K562 (cell line): ENCODE results near the gene ELF5. TPM values are rescaled to one million over a fixed set of nuclear protein-coding genes. Genes with fewer than 3 reads are reported as not detected.

Source experiments
- C11orf30 ChIP-seq: fragments of 450-650 bp; IDR thresholded peaks from 2 replicates; pipeline ENCODE4 v1.6.1; 2016; ENCODE audit warnings: low read depth, mild to moderate bottlenecking
- ERF ChIP-seq: fragments of 450-650 bp; formaldehyde crosslinking; IDR thresholded peaks from 2 replicates; pipeline ENCODE4 v1.4.0; 2020; ENCODE audit warnings: mild to moderate bottlenecking, mixed read lengths
- HDAC2 ChIP-seq: fragments of 450-650 bp; IDR thresholded peaks from 2 replicates; pipeline ENCODE4 v1.6.1; 2016; ENCODE audit warnings: mild to moderate bottlenecking
- NBN ChIP-seq: fragments of 450-650 bp; IDR thresholded peaks from 2 replicates; pipeline ENCODE4 v1.6.1; 2016; ENCODE audit warnings: low read depth, mild to moderate bottlenecking
- NFRKB ChIP-seq: fragments of 450-650 bp; IDR thresholded peaks from 2 replicates; pipeline ENCODE4 v1.6.1; 2016; ENCODE audit warnings: low read depth
- NR4A1 ChIP-seq, 2 experiments: fragments of 250-450 bp in 1 of 2; fragments of 450-650 bp in 1 of 2; sonication (Bioruptor Pico) in 1 of 2; IDR thresholded peaks; 2 replicates each; pipeline versions ENCODE4 v1.4.0 to v1.6.1; 2016 to 2020; ENCODE audit warnings: mild to moderate bottlenecking in 2 of 2, missing compliant biosample characterization in 1 of 2, missing genetic modification characterization in 1 of 2, moderate library complexity in 1 of 2
- RBM25 ChIP-seq: fragments of 200-400 bp; formaldehyde crosslinking; IDR thresholded peaks from 2 replicates; pipeline ENCODE4 v1.6.1; 2018; ENCODE audit warnings: low read length, low read depth, moderate library complexity; ENCODE audit not compliant: severe bottlenecking
- RCOR1 ChIP-seq, 2 experiments: IDR thresholded peaks; 2 replicates each; pipeline ENCODE4 v1.6.1; 2012; ENCODE audit warnings: low read depth in 2 of 2, low read length in 2 of 2, borderline replicate concordance in 1 of 2, improper control_type of control experiment in 1 of 2
- SRF ChIP-seq, 2 experiments: fragments of 250-450, 450-650 bp in 1 of 2; sonication (Bioruptor Pico) in 1 of 2; sonication (generic) in 1 of 2; formaldehyde crosslinking; IDR thresholded peaks; 2 replicates each; pipeline versions ENCODE4 v1.5.0 to v1.5.1; 2020 to 2022; ENCODE audit warnings: mild to moderate bottlenecking in 1 of 2, missing genetic modification reagents in 1 of 2
- TBL1XR1 ChIP-seq, 2 experiments: IDR thresholded peaks; 2 replicates each; pipeline ENCODE4 v1.6.1; 2012; ENCODE audit warnings: improper control_type of control experiment in 2 of 2, low read length in 2 of 2, mild to moderate bottlenecking in 1 of 2
- TOE1 ChIP-seq, 2 experiments: fragments of 450-650 bp in 1 of 2; sonication (generic) in 1 of 2; formaldehyde crosslinking in 1 of 2; IDR thresholded peaks; 2 replicates each; pipeline versions ENCODE4 v1.7.1 to v1.8.0; 2016 to 2022; ENCODE audit warnings: borderline replicate concordance in 2 of 2, mild to moderate bottlenecking in 2 of 2, antibody characterized with exemption in 1 of 2, inconsistent platforms in 1 of 2, low read depth in 1 of 2, missing genetic modification reagents in 1 of 2, moderate library complexity in 1 of 2
- ZFX ChIP-seq: sonication (generic); formaldehyde crosslinking; IDR thresholded peaks from 2 replicates; pipeline ENCODE4 v1.8.0; 2022; ENCODE audit warnings: mild to moderate bottlenecking, missing genetic modification reagents, moderate library complexity
- ZNF785 ChIP-seq: fragments of 250-450 bp; sonication (Bioruptor Pico); IDR thresholded peaks from 2 replicates; pipeline ENCODE4 v1.4.0; 2020; ENCODE audit warnings: mild to moderate bottlenecking
- polyA plus RNA-seq, 8 experiments: library from polyadenylated mRNA; depleted of rRNA in 4 of 8; stranded (reverse) in 5 of 8; unstranded in 3 of 8; fragments of >200 nt; fragmentation: Nextera tagmentation in 2 of 8; fragmentation: Illumina TruSeq in 1 of 8; extraction: Ambion mirVana in 2 of 8; extraction: Trizol in 1 of 8; gene quantifications; 2 replicates each; pipeline versions ENCODE4 v1.2.1 to v1.2.3, GENCODE V29; 2011 to 2014; ENCODE audit warnings: inconsistent platforms in 1 of 8, missing spikeins in 1 of 8
- total RNA-seq, 7 experiments: library from RNA; depleted of rRNA in 6 of 7; stranded (reverse); fragments of >200 nt in 6 of 7; fragmentation: Illumina TruSeq in 2 of 7; extraction: Trizol in 2 of 7; gene quantifications; 2 replicates each; pipeline versions ENCODE4 v1.2.1 to v1.2.3, GENCODE V29; 2011 to 2021; ENCODE audit warnings: low replicate concordance in 1 of 7
- TF ChIP-seq, protein P1 (sequence below): fragments of 250-450 bp; sonication (Bioruptor Pico); IDR thresholded peaks from 2 replicates; pipeline ENCODE4 v1.8.0; 2022; ENCODE audit warnings: inconsistent platforms, mild to moderate bottlenecking, moderate library complexity, borderline replicate concordance
- TF ChIP-seq, protein P2 (sequence below), 2 experiments: fragments of 150-350 bp in 1 of 2; IDR thresholded peaks; 2 replicates each; pipeline ENCODE4 v1.6.1; 2012 to 2016; ENCODE audit warnings: low read depth in 2 of 2, low read length in 2 of 2, mild to moderate bottlenecking in 1 of 2, moderate library complexity in 1 of 2
- TF ChIP-seq, protein P3 (sequence below): fragments of 450-650 bp; IDR thresholded peaks from 2 replicates; pipeline ENCODE4 v1.6.1; 2016; ENCODE audit warnings: missing biosample characterization, missing genetic modification characterization
- TF ChIP-seq, protein P4 (sequence below): fragments of 450-650 bp; conservative IDR thresholded peaks from 2 replicates; pipeline ENCODE4 v1.6.1; 2016; ENCODE audit warnings: missing genetic modification characterization, low read depth, mild to moderate bottlenecking, missing compliant biosample characterization, moderate library complexity

ELF5 gene
- total and polyA plus RNA-seq, 9 of the 15 experiments (the other 6 are each of a cell fraction or from before 2014, with no cell fraction given), result not detected

DNA sequence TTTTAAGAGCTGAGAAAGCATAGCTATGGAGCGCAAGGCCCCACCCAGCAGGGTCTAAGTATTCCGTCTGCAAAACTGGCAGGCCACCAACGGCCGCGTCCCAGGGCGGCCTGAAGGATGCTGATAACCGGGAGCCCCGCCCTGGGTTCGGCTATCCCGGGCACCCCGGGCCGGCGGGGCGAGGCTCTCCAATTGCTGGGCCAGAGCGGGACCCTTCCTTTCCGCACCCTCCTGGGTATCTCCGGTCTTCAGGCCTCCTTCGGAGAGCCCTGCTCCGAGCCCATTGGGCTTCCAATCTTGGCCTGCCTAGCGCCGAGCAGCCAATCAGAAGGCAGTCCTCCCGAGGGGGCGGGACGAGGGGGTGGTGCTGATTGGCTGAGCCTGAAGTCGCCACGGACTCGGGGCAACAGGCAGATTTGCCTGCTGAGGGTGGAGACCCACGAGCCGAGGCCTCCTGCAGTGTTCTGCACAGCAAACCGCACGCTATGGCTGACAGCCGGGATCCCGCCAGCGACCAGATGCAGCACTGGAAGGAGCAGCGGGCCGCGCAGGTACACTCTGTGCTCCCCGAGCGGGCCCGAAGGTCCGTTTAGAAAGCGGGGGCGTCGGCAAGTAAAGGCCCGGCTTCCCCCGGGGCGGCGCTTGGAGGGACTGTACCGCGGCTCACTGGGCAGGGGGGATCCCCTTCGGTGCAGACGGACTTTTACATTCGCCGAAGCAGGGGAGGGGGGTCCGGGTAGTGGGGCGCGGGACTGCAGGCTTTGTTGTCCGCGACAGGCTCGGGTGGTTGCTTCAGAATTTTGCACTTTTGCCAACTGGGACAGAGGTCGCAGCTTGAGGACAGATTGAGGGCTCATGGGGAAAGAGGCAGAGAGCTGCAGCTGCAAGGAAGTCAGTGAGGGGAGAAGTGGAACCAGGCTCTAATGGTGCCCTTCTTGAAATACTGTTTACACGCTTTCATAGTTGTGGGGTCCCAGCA lies 74.8 kb downstream of the ELF5 start, which contains the start of gene CAT (continued):
- TF ChIP-seq NR4A1 (CRISPR knock-in tag; IDR thresholded peaks at IDR 0.05) (no peak), NR4A1 (tag; IDR thresholded peaks at IDR 0.05) (no peak), SRF (CRISPR knock-in tag; IDR thresholded peaks at IDR 0.05) (peak in 1 of 2 experiments; percentile 76; a peak in 3 of 4 replicates), TOE1 (IDR thresholded peaks at IDR 0.05; ENCODE audit: borderline replicate concordance) (peak; percentile 30; the same call in 1 of the 2 replicates), TOE1 (CRISPR knock-in tag; IDR thresholded peaks at IDR 0.05; ENCODE audit: borderline replicate concordance, low read depth) (no peak), ZFX (CRISPR knock-in tag) (peak; percentile 95), HDAC2 (0 out of 2 replicates have a peak, but pooled peaks have one; percentile 50), NBN (no peak; the same call in 1 of the 2 replicates), RCOR1 (IDR thresholded peaks at IDR 0.05; ENCODE audit: borderline replicate concordance in 1 of 2, low read depth in 2 of 2, low read length in 2 of 2) (peak; percentile 18 to 92; a peak in 3 of 4 replicates), ERF (no peak), C11orf30 (no peak), NFRKB (0 out of 2 replicates have a peak, but pooled peaks have one; percentile 29), RBM25 (peak; percentile 88), TBL1XR1 (IDR thresholded peaks at IDR 0.05; ENCODE audit: low read length in 2 of 2) (peak in 1 of 2 experiments; percentile 74; a peak in 2 of 4 replicates), ZNF785 (no peak)
- TF ChIP-seq, protein P1, sequence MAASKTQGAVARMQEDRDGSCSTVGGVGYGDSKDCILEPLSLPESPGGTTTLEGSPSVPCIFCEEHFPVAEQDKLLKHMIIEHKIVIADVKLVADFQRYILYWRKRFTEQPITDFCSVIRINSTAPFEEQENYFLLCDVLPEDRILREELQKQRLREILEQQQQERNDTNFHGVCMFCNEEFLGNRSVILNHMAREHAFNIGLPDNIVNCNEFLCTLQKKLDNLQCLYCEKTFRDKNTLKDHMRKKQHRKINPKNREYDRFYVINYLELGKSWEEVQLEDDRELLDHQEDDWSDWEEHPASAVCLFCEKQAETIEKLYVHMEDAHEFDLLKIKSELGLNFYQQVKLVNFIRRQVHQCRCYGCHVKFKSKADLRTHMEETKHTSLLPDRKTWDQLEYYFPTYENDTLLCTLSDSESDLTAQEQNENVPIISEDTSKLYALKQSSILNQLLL (CRISPR knock-in tag), result no peak
- TF ChIP-seq, protein P2, sequence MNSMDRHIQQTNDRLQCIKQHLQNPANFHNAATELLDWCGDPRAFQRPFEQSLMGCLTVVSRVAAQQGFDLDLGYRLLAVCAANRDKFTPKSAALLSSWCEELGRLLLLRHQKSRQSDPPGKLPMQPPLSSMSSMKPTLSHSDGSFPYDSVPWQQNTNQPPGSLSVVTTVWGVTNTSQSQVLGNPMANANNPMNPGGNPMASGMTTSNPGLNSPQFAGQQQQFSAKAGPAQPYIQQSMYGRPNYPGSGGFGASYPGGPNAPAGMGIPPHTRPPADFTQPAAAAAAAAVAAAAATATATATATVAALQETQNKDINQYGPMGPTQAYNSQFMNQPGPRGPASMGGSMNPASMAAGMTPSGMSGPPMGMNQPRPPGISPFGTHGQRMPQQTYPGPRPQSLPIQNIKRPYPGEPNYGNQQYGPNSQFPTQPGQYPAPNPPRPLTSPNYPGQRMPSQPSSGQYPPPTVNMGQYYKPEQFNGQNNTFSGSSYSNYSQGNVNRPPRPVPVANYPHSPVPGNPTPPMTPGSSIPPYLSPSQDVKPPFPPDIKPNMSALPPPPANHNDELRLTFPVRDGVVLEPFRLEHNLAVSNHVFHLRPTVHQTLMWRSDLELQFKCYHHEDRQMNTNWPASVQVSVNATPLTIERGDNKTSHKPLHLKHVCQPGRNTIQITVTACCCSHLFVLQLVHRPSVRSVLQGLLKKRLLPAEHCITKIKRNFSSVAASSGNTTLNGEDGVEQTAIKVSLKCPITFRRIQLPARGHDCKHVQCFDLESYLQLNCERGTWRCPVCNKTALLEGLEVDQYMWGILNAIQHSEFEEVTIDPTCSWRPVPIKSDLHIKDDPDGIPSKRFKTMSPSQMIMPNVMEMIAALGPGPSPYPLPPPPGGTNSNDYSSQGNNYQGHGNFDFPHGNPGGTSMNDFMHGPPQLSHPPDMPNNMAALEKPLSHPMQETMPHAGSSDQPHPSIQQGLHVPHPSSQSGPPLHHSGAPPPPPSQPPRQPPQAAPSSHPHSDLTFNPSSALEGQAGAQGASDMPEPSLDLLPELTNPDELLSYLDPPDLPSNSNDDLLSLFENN (IDR thresholded peaks at IDR 0.05; ENCODE audit: low read depth in 2 of 2, low read length in 2 of 2), result peak in 1 of 2 experiments; percentile 74; a peak in 2 of 4 replicates
- TF ChIP-seq, protein P3, sequence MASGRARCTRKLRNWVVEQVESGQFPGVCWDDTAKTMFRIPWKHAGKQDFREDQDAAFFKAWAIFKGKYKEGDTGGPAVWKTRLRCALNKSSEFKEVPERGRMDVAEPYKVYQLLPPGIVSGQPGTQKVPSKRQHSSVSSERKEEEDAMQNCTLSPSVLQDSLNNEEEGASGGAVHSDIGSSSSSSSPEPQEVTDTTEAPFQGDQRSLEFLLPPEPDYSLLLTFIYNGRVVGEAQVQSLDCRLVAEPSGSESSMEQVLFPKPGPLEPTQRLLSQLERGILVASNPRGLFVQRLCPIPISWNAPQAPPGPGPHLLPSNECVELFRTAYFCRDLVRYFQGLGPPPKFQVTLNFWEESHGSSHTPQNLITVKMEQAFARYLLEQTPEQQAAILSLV (tag), result no peak
- TF ChIP-seq, protein P4, sequence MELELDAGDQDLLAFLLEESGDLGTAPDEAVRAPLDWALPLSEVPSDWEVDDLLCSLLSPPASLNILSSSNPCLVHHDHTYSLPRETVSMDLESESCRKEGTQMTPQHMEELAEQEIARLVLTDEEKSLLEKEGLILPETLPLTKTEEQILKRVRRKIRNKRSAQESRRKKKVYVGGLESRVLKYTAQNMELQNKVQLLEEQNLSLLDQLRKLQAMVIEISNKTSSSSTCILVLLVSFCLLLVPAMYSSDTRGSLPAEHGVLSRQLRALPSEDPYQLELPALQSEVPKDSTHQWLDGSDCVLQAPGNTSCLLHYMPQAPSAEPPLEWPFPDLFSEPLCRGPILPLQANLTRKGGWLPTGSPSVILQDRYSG, result no peak
